Activated naive CD8-positive, alpha-beta T cell treated with anti-CD3 and anti-CD28 coated beads, Interleukin-2, amount 10 ng/mL, durations not matched to agents 7 days and 5 days (primary cell): ENCODE results near the gene B3GNT5. TPM values are rescaled to one million over a fixed set of nuclear protein-coding genes. Genes with fewer than 3 reads are reported as not detected.

Source experiments
- ATAC-seq: fragments of 150-1000 bp; cut with Tn5 transposase; one replicate; pipeline ENCODE4 v1.10.0; 2021; ENCODE audit warnings: low read depth, moderate library complexity
- POLR2A ChIA-PET: fragments of 350-600 bp; sonication (Branson Sonifier 250); formaldehyde crosslinking; loops from one replicate; lab custom pipeline; 2021; ENCODE audit warnings: antibody characterized with exemption; lab: Charles Lee
- DNase-seq: peaks from one replicate; pipeline ENCODE4 v3.0.0; 2021
- H3K27ac Mint-ChIP-seq: one replicate; pipeline ENCODE4 v1.8.0; 2022; ENCODE audit warnings: mild to moderate bottlenecking, mixed read lengths
- H3K27me3 Mint-ChIP-seq: one replicate; pipeline ENCODE4 v1.8.0; 2022; ENCODE audit warnings: mild to moderate bottlenecking, moderate library complexity, mixed read lengths
- H3K36me3 Mint-ChIP-seq: one replicate; pipeline ENCODE4 v1.8.0; 2021; ENCODE audit warnings: mild to moderate bottlenecking, mixed read lengths
- H3K4me1 Mint-ChIP-seq: one replicate; pipeline ENCODE4 v1.8.0; 2021; ENCODE audit warnings: mixed read lengths
- H3K4me3 Mint-ChIP-seq: one replicate; pipeline ENCODE4 v1.8.0; 2022; ENCODE audit warnings: mild to moderate bottlenecking, moderate library complexity, mixed read lengths
- H3K9me3 Mint-ChIP-seq: one replicate; pipeline ENCODE4 v1.8.0; 2021; ENCODE audit warnings: mixed read lengths
- total RNA-seq, 2 experiments: library from RNA; stranded (reverse); gene quantifications; one replicate each; pipeline ENCODE4 v1.2.3, GENCODE V29; 2021

Gene B3GNT5
- total RNA-seq, 2 experiments from 2014 or later = 0.61 to 0.79 TPM

GRCh38 chr3:183275937-183276336 is 22.9 kb downstream of the B3GNT5 start:
- Mint-ChIP-seq H3K36me3 (peaks cover 6% of the 10 kb centered on the region), H3K27me3 (no peaks in the 10 kb centered on the region), H3K4me3 (no peak overlapping the region), H3K9me3 (no peaks in the 10 kb centered on the region), H3K27ac (no peak overlapping the region), H3K4me1 (no peaks in the 10 kb centered on the region)
- no peak for DNase-seq
- ATAC-seq = no peak
- POLR2A ChIA-PET = no interaction called here

- POLR2A ChIA-PET = interaction anchor here (0.7 kb wide), 2 partner anchors 47 to 387 kb away, joined by 3 to 4 read pairs; no protein-coding TSS in a partner anchor
- ATAC-seq = no peak
- Mint-ChIP-seq H3K36me3 (peaks cover 4% of the 10 kb centered on the region), H3K27ac (no peak overlapping the region), H3K4me1 (no peaks in the 10 kb centered on the region), H3K27me3 (no peaks in the 10 kb centered on the region), H3K9me3 (no peaks in the 10 kb centered on the region), H3K4me3 (no peak overlapping the region)
- no peak for DNase-seq
Measured at GRCh38 chr3:183277260-183277659, 24.2 kb downstream of the B3GNT5 start.

- DNase-seq (no peak), ATAC-seq (no peak)
- H3K27ac Mint-ChIP-seq = no peak overlapping the region
- peaks cover 9% of the 10 kb centered on the region for H3K36me3 Mint-ChIP-seq
- H3K27me3 Mint-ChIP-seq = no peaks in the 10 kb centered on the region
- H3K4me3 Mint-ChIP-seq = no peak overlapping the region
- H3K9me3 Mint-ChIP-seq = no peaks in the 10 kb centered on the region
- no peaks in the 10 kb centered on the region for H3K4me1 Mint-ChIP-seq
- POLR2A ChIA-PET = no interaction called here
Measured at GRCh38 chr3:183278479-183279088, 25.5 kb downstream of the B3GNT5 start.

- H3K36me3 Mint-ChIP-seq = peaks cover 9% of the 10 kb centered on the region
- H3K27me3 Mint-ChIP-seq = no peaks in the 10 kb centered on the region
- no peak overlapping the region for H3K4me3 Mint-ChIP-seq
- H3K27ac Mint-ChIP-seq = no peak overlapping the region
- H3K9me3 Mint-ChIP-seq = no peaks in the 10 kb centered on the region
- no peaks in the 10 kb centered on the region for H3K4me1 Mint-ChIP-seq
- no peak for ATAC-seq
- POLR2A ChIA-PET = no interaction called here
- DNase-seq = no peak
Measured at GRCh38 chr3:183279371-183279770, 26.3 kb downstream of the B3GNT5 start.

GRCh38 chr3:183281126-183281797 is 28.2 kb downstream of the B3GNT5 start:
- Mint-ChIP-seq H3K27me3 (no peaks in the 10 kb centered on the region), H3K36me3 (peaks cover 8% of the 10 kb centered on the region), H3K27ac (no peak overlapping the region), H3K4me3 (no peak overlapping the region), H3K9me3 (no peaks in the 10 kb centered on the region), H3K4me1 (peaks cover 11% of the 10 kb centered on the region)
- ATAC-seq (no peak), DNase-seq (no peak)
- POLR2A ChIA-PET = no interaction called here

- no peaks in the 10 kb centered on the region for H3K27me3 Mint-ChIP-seq
- peaks cover 18% of the 10 kb centered on the region for H3K4me1 Mint-ChIP-seq
- H3K9me3 Mint-ChIP-seq = no peaks in the 10 kb centered on the region
- H3K27ac Mint-ChIP-seq = no peak overlapping the region
- ATAC-seq (no peak), DNase-seq (no peak)
- no peak overlapping the region for H3K4me3 Mint-ChIP-seq
- POLR2A ChIA-PET = no interaction called here
- peaks cover 9% of the 10 kb centered on the region for H3K36me3 Mint-ChIP-seq
Measured at GRCh38 chr3:183283886-183284285, 30.8 kb downstream of the B3GNT5 start.

GRCh38 chr3:183284570-183284969 is 31.5 kb downstream of the B3GNT5 start:
- POLR2A ChIA-PET = interaction anchor here (2.0 kb wide), 1 partner anchor 144 kb away, joined by 6 read pairs; the partner anchor contains the start of gene MCF2L2
- Mint-ChIP-seq H3K4me3 (no peak overlapping the region), H3K36me3 (peaks cover 11% of the 10 kb centered on the region), H3K9me3 (no peaks in the 10 kb centered on the region), H3K27ac (no peak overlapping the region), H3K27me3 (no peaks in the 10 kb centered on the region), H3K4me1 (peaks cover 18% of the 10 kb centered on the region)
- DNase-seq (no peak), ATAC-seq (no peak)

GRCh38 chr3:183285318-183285717 is 32.3 kb downstream of the B3GNT5 start:
- Mint-ChIP-seq H3K4me3 (peak overlapping the region; percentile 67), H3K9me3 (no peaks in the 10 kb centered on the region), H3K4me1 (peaks cover 18% of the 10 kb centered on the region), H3K36me3 (peaks cover 15% of the 10 kb centered on the region), H3K27me3 (no peaks in the 10 kb centered on the region), H3K27ac (peak overlapping the region; percentile 88)
- ATAC-seq (no peak), DNase-seq (no peak)
- POLR2A ChIA-PET = interaction anchor here (0.7 to 2.0 kb wide), 4 partner anchors 17 to 143 kb away, joined by 3 to 6 read pairs (median 4); partner anchors contain the start of gene MCF2L2

- Mint-ChIP-seq H3K9me3 (no peaks in the 10 kb centered on the region), H3K4me1 (peaks cover 18% of the 10 kb centered on the region), H3K27me3 (no peaks in the 10 kb centered on the region), H3K27ac (peak overlapping the region; percentile 88), H3K4me3 (peak overlapping the region; percentile 67), H3K36me3 (peaks cover 17% of the 10 kb centered on the region)
- ATAC-seq = peak; percentile 99
- DNase-seq = peak; percentile 74
- POLR2A ChIA-PET = interaction anchor here (0.6 to 2.0 kb wide), 6 partner anchors 16 to 143 kb away, joined by 3 to 6 read pairs (median 4); partner anchors contain the start of gene MCF2L2
Measured at GRCh38 chr3:183285828-183286457, 32.9 kb downstream of the B3GNT5 start.

GRCh38 chr3:183287301-183287971 is 34.4 kb downstream of the B3GNT5 start:
- POLR2A ChIA-PET = no interaction called here
- ATAC-seq = no peak
- Mint-ChIP-seq H3K27me3 (no peaks in the 10 kb centered on the region), H3K4me3 (no peak overlapping the region), H3K36me3 (peaks cover 25% of the 10 kb centered on the region), H3K27ac (no peak overlapping the region), H3K9me3 (no peaks in the 10 kb centered on the region), H3K4me1 (peaks cover 18% of the 10 kb centered on the region)
- no peak for DNase-seq

- Mint-ChIP-seq H3K4me1 (peaks cover 18% of the 10 kb centered on the region), H3K27ac (no peak overlapping the region), H3K36me3 (peaks cover 22% of the 10 kb centered on the region), H3K4me3 (no peak overlapping the region), H3K9me3 (no peaks in the 10 kb centered on the region), H3K27me3 (no peaks in the 10 kb centered on the region)
- ATAC-seq = no peak
- no peak for DNase-seq
- POLR2A ChIA-PET = interaction anchor here (0.6 kb wide), 1 partner anchor 1556 kb away, joined by 4 read pairs; no protein-coding TSS in a partner anchor
Measured at GRCh38 chr3:183288117-183288516, 35.1 kb downstream of the B3GNT5 start.

GRCh38 chr3:183290216-183290615 is 37.2 kb downstream of the B3GNT5 start:
- H3K9me3 Mint-ChIP-seq = no peaks in the 10 kb centered on the region
- no peak overlapping the region for H3K27ac Mint-ChIP-seq
- POLR2A ChIA-PET = no interaction called here
- H3K4me3 Mint-ChIP-seq = no peak overlapping the region
- H3K27me3 Mint-ChIP-seq = no peaks in the 10 kb centered on the region
- peaks cover 23% of the 10 kb centered on the region for H3K36me3 Mint-ChIP-seq
- DNase-seq (no peak), ATAC-seq (no peak)
- peaks cover 15% of the 10 kb centered on the region for H3K4me1 Mint-ChIP-seq

GRCh38 chr3:183291497-183292031 is 38.5 kb downstream of the B3GNT5 start:
- H3K27me3 Mint-ChIP-seq = no peaks in the 10 kb centered on the region
- ATAC-seq (no peak), DNase-seq (no peak)
- H3K27ac Mint-ChIP-seq = no peak overlapping the region
- POLR2A ChIA-PET = no interaction called here
- peaks cover 7% of the 10 kb centered on the region for H3K4me1 Mint-ChIP-seq
- H3K4me3 Mint-ChIP-seq = no peak overlapping the region
- peaks cover 31% of the 10 kb centered on the region for H3K36me3 Mint-ChIP-seq
- no peaks in the 10 kb centered on the region for H3K9me3 Mint-ChIP-seq
